ENCODE results near the gene CORO2A. TPM values are rescaled to one million over a fixed set of nuclear protein-coding genes. Genes with fewer than 3 reads are reported as not detected.

Gene CORO2A
- total and polyA plus RNA-seq, 10 of the 15 experiments (the other 5 are each of a cell fraction or from before 2014, with no cell fraction given) = 1.0 to 5.3 (median 3.5) TPM

DNA sequence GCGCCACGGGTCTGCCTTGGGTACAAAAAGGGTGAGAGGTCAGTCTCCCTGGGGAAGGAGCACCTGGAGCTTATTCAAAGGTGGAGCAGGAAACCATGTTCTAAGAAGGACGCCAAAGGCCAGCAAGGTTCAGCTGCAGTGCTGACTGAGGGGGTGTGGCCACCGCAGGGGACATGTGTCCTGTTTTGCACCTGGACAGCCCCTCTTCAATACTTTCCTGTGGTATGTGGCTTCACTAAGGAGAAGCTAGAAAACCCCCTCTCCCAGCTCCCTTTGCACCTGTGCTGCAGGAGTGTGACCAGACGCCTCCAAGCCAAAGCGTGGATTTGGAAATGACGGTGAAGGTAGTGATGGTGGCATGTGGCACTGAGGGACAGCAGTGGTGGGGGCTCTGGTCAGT lies 97.0 kb downstream of the CORO2A start:
- ChIA-PET POLR2A (interaction anchor here (0.9 kb wide), 1 partner anchor 13 kb away, joined by 3 read pairs; no protein-coding TSS in a partner anchor), RAD21 (ENCODE audit: unreplicated experiment) (no interaction called here), SMC1A (ENCODE audit: uncharacterized antibody, unreplicated experiment) (interaction anchor here (0.7 kb wide), 1 partner anchor 48 kb away, joined by 3 read pairs; no protein-coding TSS in a partner anchor), CTCF (interaction anchor here (1.2 kb wide), 1 partner anchor 105 kb away, joined by 4 read pairs; no protein-coding TSS in a partner anchor)
- no TSS peak for BruUV-seq (replicated peaks)
- H3K36me3 ChIP-seq (ENCODE audit: control insufficient read depth in 2 of 2, insufficient read depth in 2 of 2, low read length in 1 of 2) = peaks cover 15 to 24% of the 10 kb centered on the region in 2 experiments
- ATAC-seq = no peak
- peaks cover 34% of the 10 kb centered on the region for H3K4me1 ChIP-seq (ENCODE audit: control insufficient read depth, insufficient read depth, low read length)
- DNase-seq (ENCODE audit: low read depth, low spot score) = no peak
- H3K4me2 ChIP-seq (ENCODE audit: control insufficient read depth, insufficient read depth) = no peak overlapping the region
- H4K20me1 ChIP-seq (ENCODE audit: control insufficient read depth, insufficient read depth) = no peaks in the 10 kb centered on the region
- no peak for TF ChIP-seq NFIC (IDR thresholded peaks at IDR 0.05; ENCODE audit: low read depth, low read length)
- no peak for TF ChIP-seq RCOR1 (conservative IDR thresholded peaks at IDR 0.05; ENCODE audit: low read depth, low read length)
- TF ChIP-seq, protein P1, sequence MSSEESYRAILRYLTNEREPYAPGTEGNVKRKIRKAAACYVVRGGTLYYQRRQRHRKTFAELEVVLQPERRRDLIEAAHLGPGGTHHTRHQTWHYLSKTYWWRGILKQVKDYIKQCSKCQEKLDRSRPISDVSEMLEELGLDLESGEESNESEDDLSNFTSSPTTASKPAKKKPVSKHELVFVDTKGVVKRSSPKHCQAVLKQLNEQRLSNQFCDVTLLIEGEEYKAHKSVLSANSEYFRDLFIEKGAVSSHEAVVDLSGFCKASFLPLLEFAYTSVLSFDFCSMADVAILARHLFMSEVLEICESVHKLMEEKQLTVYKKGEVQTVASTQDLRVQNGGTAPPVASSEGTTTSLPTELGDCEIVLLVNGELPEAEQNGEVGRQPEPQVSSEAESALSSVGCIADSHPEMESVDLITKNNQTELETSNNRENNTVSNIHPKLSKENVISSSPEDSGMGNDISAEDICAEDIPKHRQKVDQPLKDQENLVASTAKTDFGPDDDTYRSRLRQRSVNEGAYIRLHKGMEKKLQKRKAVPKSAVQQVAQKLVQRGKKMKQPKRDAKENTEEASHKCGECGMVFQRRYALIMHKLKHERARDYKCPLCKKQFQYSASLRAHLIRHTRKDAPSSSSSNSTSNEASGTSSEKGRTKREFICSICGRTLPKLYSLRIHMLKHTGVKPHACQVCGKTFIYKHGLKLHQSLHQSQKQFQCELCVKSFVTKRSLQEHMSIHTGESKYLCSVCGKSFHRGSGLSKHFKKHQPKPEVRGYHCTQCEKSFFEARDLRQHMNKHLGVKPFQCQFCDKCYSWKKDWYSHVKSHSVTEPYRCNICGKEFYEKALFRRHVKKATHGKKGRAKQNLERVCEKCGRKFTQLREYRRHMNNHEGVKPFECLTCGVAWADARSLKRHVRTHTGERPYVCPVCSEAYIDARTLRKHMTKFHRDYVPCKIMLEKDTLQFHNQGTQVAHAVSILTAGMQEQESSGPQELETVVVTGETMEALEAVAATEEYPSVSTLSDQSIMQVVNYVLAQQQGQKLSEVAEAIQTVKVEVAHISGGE (CRISPR knock-in tag; IDR thresholded peaks at IDR 0.05) = no peak
- no peak for TF ChIP-seq SREBF1 (IDR thresholded peaks at IDR 0.05; ENCODE audit: low read length)
- no peak for TF ChIP-seq ZNF274 (IDR thresholded peaks at IDR 0.05; ENCODE audit: insufficient read depth, insufficient read length)
- TF ChIP-seq STAT3 (IDR thresholded peaks at IDR 0.05; ENCODE audit: low read depth, low read length) = no peak
- no peak for TF ChIP-seq HCFC1 (IDR thresholded peaks at IDR 0.05; ENCODE audit: low read length)
- no peak for TF ChIP-seq ZNF207 (IDR thresholded peaks at IDR 0.05; ENCODE audit: borderline replicate concordance)
- no peak for TF ChIP-seq POLR2AphosphoS5 (IDR thresholded peaks at IDR 0.05; ENCODE audit: low read length)
- TF ChIP-seq, protein P2, sequence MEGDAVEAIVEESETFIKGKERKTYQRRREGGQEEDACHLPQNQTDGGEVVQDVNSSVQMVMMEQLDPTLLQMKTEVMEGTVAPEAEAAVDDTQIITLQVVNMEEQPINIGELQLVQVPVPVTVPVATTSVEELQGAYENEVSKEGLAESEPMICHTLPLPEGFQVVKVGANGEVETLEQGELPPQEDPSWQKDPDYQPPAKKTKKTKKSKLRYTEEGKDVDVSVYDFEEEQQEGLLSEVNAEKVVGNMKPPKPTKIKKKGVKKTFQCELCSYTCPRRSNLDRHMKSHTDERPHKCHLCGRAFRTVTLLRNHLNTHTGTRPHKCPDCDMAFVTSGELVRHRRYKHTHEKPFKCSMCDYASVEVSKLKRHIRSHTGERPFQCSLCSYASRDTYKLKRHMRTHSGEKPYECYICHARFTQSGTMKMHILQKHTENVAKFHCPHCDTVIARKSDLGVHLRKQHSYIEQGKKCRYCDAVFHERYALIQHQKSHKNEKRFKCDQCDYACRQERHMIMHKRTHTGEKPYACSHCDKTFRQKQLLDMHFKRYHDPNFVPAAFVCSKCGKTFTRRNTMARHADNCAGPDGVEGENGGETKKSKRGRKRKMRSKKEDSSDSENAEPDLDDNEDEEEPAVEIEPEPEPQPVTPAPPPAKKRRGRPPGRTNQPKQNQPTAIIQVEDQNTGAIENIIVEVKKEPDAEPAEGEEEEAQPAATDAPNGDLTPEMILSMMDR (IDR thresholded peaks at IDR 0.05 in 2 of 3, conservative IDR thresholded peaks at IDR 0.05 in 1 of 3; ENCODE audit: control insufficient read depth in 2 of 3, extremely low read depth in 1 of 3, insufficient read depth in 1 of 3, low read depth in 3 of 3, low read length in 3 of 3) = no peak
- no peak for TF ChIP-seq TCF12 (IDR thresholded peaks at IDR 0.05; ENCODE audit: low read depth, low read length)
- TF ChIP-seq KDM1A (IDR thresholded peaks at IDR 0.05; ENCODE audit: borderline replicate concordance) = no peak
- TF ChIP-seq, protein P3, sequence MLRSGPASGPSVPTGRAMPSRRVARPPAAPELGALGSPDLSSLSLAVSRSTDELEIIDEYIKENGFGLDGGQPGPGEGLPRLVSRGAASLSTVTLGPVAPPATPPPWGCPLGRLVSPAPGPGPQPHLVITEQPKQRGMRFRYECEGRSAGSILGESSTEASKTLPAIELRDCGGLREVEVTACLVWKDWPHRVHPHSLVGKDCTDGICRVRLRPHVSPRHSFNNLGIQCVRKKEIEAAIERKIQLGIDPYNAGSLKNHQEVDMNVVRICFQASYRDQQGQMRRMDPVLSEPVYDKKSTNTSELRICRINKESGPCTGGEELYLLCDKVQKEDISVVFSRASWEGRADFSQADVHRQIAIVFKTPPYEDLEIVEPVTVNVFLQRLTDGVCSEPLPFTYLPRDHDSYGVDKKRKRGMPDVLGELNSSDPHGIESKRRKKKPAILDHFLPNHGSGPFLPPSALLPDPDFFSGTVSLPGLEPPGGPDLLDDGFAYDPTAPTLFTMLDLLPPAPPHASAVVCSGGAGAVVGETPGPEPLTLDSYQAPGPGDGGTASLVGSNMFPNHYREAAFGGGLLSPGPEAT (IDR thresholded peaks at IDR 0.05; ENCODE audit: low read depth) = no peak
- no peak for TF ChIP-seq RB1 (IDR thresholded peaks at IDR 0.05; ENCODE audit: borderline replicate concordance)
- no peak for TF ChIP-seq CHD1 (IDR thresholded peaks at IDR 0.05; ENCODE audit: low read depth, low read length)
- no peak for TF ChIP-seq TBL1XR1 (IDR thresholded peaks at IDR 0.05; ENCODE audit: low read depth, low read length)
- H2AFZ ChIP-seq (ENCODE audit: control insufficient read depth, low read depth, low read length) = no peak overlapping the region
- no peak overlapping the region for H3K9ac ChIP-seq (ENCODE audit: control insufficient read depth, insufficient read depth, low read length)
- WGBS (ENCODE audit: insufficient coverage, insufficient replicate concordance, low lambda C conversion rate, missing lambda C conversion rate) = 89% methylated on average over 7 of the region's 7 CpGs
- no peaks in the 10 kb centered on the region; the same call in 2 of the 3 replicates for H3K9me3 ChIP-seq (replicated peaks; ENCODE audit: control insufficient read depth, insufficient read depth, low read length)
- in situ Hi-C loops (cut with MboI) (no loop called here), intact Hi-C loops (cut with micrococcal nuclease; ENCODE audit: unreplicated experiment) (no loop called here)
- no peaks in the 10 kb centered on the region for H3K27me3 ChIP-seq (replicated peaks in 1 of 2; ENCODE audit: control insufficient read depth in 2 of 2, insufficient read depth in 2 of 2, low read length in 1 of 2)
- peaks cover 10% of the 10 kb centered on the region for H3K79me2 ChIP-seq (ENCODE audit: control insufficient read depth, insufficient read depth, low read length)
- H3K27ac ChIP-seq (ENCODE audit: control insufficient read depth, insufficient read depth) = no peak overlapping the region
- FAIRE-seq = no peak
- no peak overlapping the region for H3K4me3 ChIP-seq
